Esophagus muscularis mucosa (tissue), 4 donors: ENCODE measurements around the gene DDI2. TPM values are rescaled to one million over a fixed set of nuclear protein-coding genes. Genes with fewer than 3 reads are reported as not detected.

ENCODE experiments used
- DNase-seq: peaks from one replicate; pipeline ENCODE4 v3.0.0-alpha.2; 2017; ENCODE audit errors: extremely low spot score
- H3K27ac ChIP-seq, 4 donors: fragments of 200-600 bp; sonication (generic); replicated peaks in 1 of 4; 1 replicate in 3 of 4; 2 replicates in 1 of 4; pipeline ENCODE4 v1.5.1; 2016 to 2019; ENCODE audit warnings: mild to moderate bottlenecking in 1 of 4
- H3K27me3 ChIP-seq, 4 donors: fragments of 200-600 bp; sonication (generic); one replicate each; pipeline versions ENCODE4 v1.5.1 to v1.6.0; 2016 to 2019
- H3K36me3 ChIP-seq, 4 donors: fragments of 200-600 bp; sonication (generic); one replicate each; pipeline ENCODE4 v1.5.1; 2016 to 2019
- H3K4me1 ChIP-seq, 4 donors: fragments of 200-600 bp; sonication (generic); one replicate each; pipeline ENCODE4 v1.5.1; 2016 to 2019
- H3K4me3 ChIP-seq, 4 donors: fragments of 200-600 bp; sonication (generic); 1 replicate in 2 of 4; 2 replicates in 2 of 4; pipeline ENCODE4 v1.5.1; 2016 to 2019; ENCODE audit warnings: mild to moderate bottlenecking in 4 of 4, moderate library complexity in 1 of 4
- H3K9me3 ChIP-seq, 4 donors: fragments of 200-600 bp; sonication (generic); 1 replicate in 3 of 4; 2 replicates in 1 of 4; pipeline ENCODE4 v1.5.1; 2016 to 2019
- CTCF ChIP-seq, 3 experiments: fragments of 200-600 bp in 2 of 3; fragments of 450-650 bp in 1 of 3; sonication (generic) in 2 of 3; IDR thresholded peaks; one replicate each; pipeline ENCODE4 v1.5.1; 2017 to 2019; ENCODE audit warnings: antibody characterized with exemption in 3 of 3, mild to moderate bottlenecking in 2 of 3, moderate library complexity in 1 of 3
- EP300 ChIP-seq: sonication (generic); formaldehyde crosslinking; IDR thresholded peaks from one replicate; pipeline ENCODE4 v1.6.1; 2017; ENCODE audit warnings: antibody characterized with exemption
- POLR2A ChIP-seq: fragments of 450-650 bp; IDR thresholded peaks from one replicate; pipeline ENCODE4 v1.6.1; 2017; ENCODE audit warnings: antibody characterized with exemption, moderate library complexity, mild to moderate bottlenecking, low read depth
- POLR2AphosphoS5 ChIP-seq, 2 donors: sonication (generic); formaldehyde crosslinking; IDR thresholded peaks; one replicate each; pipeline ENCODE4 v1.6.1; 2017; ENCODE audit warnings: antibody characterized with exemption in 2 of 2
- WGBS: methylation state at CpG from one replicate; pipeline ENCODE4 v1.1.5; 2018; 5-methylcytosine and 5-hydroxymethylcytosine counted together
- intact Hi-C: fragments of 100-400 bp; cut with DNase I; formaldehyde crosslinking; loops from one replicate; pipeline ENCODE4 v1.15.1; 2023
- total RNA-seq, 4 donors: library from RNA; depleted of rRNA; stranded (reverse); fragments of >200 nt; gene quantifications; one replicate each; pipeline versions ENCODE4 v1.1.0 to v1.2.1, GENCODE V29; 2016

DDI2 gene
- total RNA-seq, 4 donors from 2014 or later, result 14.4 to 24.9 (median 17.2) TPM

- intact Hi-C loops, result no loop called here
- no peak for DNase-seq
Observed at GRCh38 chr1:15654091-15654690, 36.9 kb downstream of the DDI2 start.

GRCh38 chr1:15656464-15656863, 39.2 kb downstream of the DDI2 start:
- H3K4me3 ChIP-seq, result no peak overlapping the region
- intact Hi-C loops, result no loop called here
- 91% methylated on average over 3 of the region's 3 CpGs for WGBS
- TF ChIP-seq POLR2AphosphoS5 (IDR thresholded peaks at IDR 0.05) (no peak), EP300 (no peak), CTCF (IDR thresholded peaks at IDR 0.05) (no peak), POLR2A (no peak)
- no peaks in the 10 kb centered on the region for H3K4me1 ChIP-seq
- peaks cover 28 to 100% (median 72%) of the 10 kb centered on the region in 4 donors for H3K36me3 ChIP-seq
- no peak for DNase-seq
- no peaks in the 10 kb centered on the region for H3K9me3 ChIP-seq
- no peak overlapping the region for H3K27ac ChIP-seq
- no peaks in the 10 kb centered on the region for H3K27me3 ChIP-seq

More at GRCh38 chr1:15654091-15654690, 36.9 kb downstream of the DDI2 start:
- TF ChIP-seq POLR2A, result no peak
- no peaks in the 10 kb centered on the region for H3K4me1 ChIP-seq
- H3K9me3 ChIP-seq, result no peaks in the 10 kb centered on the region
- H3K36me3 ChIP-seq, result peaks cover 17 to 100% (median 64%) of the 10 kb centered on the region in 4 donors
- H3K4me3 ChIP-seq, result no peak overlapping the region
- H3K27ac ChIP-seq, result no peak overlapping the region
- no peaks in the 10 kb centered on the region for H3K27me3 ChIP-seq
- 95% methylated on average over 6 of the region's 6 CpGs for WGBS

GRCh38 chr1:15657021-15657420, 39.8 kb downstream of the DDI2 start:
- H3K4me1 ChIP-seq, result no peaks in the 10 kb centered on the region
- H3K9me3 ChIP-seq, result no peaks in the 10 kb centered on the region
- no peak for DNase-seq
- H3K27me3 ChIP-seq, result no peaks in the 10 kb centered on the region
- WGBS, result 33% methylated on average over 1 of the region's 1 CpG
- intact Hi-C loops, result no loop called here
- peaks cover 34 to 100% (median 72%) of the 10 kb centered on the region in 4 donors for H3K36me3 ChIP-seq
- TF ChIP-seq POLR2AphosphoS5 (IDR thresholded peaks at IDR 0.05), result no peak
- TF ChIP-seq EP300, result no peak
- no peak for TF ChIP-seq POLR2A
- TF ChIP-seq CTCF (IDR thresholded peaks at IDR 0.05), result no peak
- no peak overlapping the region for H3K27ac ChIP-seq
- no peak overlapping the region for H3K4me3 ChIP-seq

GRCh38 chr1:15660151-15660550, 42.9 kb downstream of the DDI2 start:
- H3K4me3 ChIP-seq, result no peak overlapping the region
- H3K27me3 ChIP-seq, result no peaks in the 10 kb centered on the region
- 98% methylated on average over 3 of the region's 3 CpGs for WGBS
- no peak for DNase-seq
- H3K9me3 ChIP-seq, result no peaks in the 10 kb centered on the region
- peaks cover 29 to 81% (median 51%) of the 10 kb centered on the region in 4 donors for H3K36me3 ChIP-seq
- TF ChIP-seq POLR2A (no peak), CTCF (IDR thresholded peaks at IDR 0.05) (no peak)
- no peaks in the 10 kb centered on the region for H3K4me1 ChIP-seq
- no peak overlapping the region for H3K27ac ChIP-seq
- intact Hi-C loops, result no loop called here

- H3K27me3 ChIP-seq, result no peaks in the 10 kb centered on the region
- no peak overlapping the region for H3K27ac ChIP-seq
- peaks cover 24 to 58% (median 34%) of the 10 kb centered on the region in 4 donors for H3K36me3 ChIP-seq
- no peak for TF ChIP-seq POLR2AphosphoS5 (IDR thresholded peaks at IDR 0.05)
- no peak for TF ChIP-seq CTCF (IDR thresholded peaks at IDR 0.05)
- no peak for TF ChIP-seq EP300
- no peak for TF ChIP-seq POLR2A
- 69% methylated on average over 2 of the region's 2 CpGs for WGBS
- intact Hi-C loops, result no loop called here
- no peak for DNase-seq
- H3K4me3 ChIP-seq, result no peak overlapping the region
- H3K4me1 ChIP-seq, result peaks cover 0 to 4% (median 0%) of the 10 kb centered on the region in 4 donors
- no peaks in the 10 kb centered on the region for H3K9me3 ChIP-seq
Observed at GRCh38 chr1:15662477-15662876, 45.2 kb downstream of the DDI2 start.
